AG10803 (cell line): ENCODE data around the gene CDK8.

Experiments used
- DNase-seq: peaks from one replicate; pipeline ENCODE4 v3.0.0; 2010; ENCODE audit warnings: low read depth
- H3K4me3 ChIP-seq: 2 replicates; pipeline ENCODE4 v1.5.1; 2011; ENCODE audit warnings: mild to moderate bottlenecking, low read length, control low read depth
- TF ChIP-seq, protein P1 (sequence below): conservative IDR thresholded peaks from 2 replicates; pipeline ENCODE4 v1.5.1; 2011; ENCODE audit warnings: mild to moderate bottlenecking, low read length, control low read depth, inconsistent platforms

The CDK8 gene

GRCh38 chr13:26412936-26413716 is 159.2 kb downstream of the CDK8 start:
- no peak overlapping the region for H3K4me3 ChIP-seq
- DNase-seq = no peak
- TF ChIP-seq, protein P1, sequence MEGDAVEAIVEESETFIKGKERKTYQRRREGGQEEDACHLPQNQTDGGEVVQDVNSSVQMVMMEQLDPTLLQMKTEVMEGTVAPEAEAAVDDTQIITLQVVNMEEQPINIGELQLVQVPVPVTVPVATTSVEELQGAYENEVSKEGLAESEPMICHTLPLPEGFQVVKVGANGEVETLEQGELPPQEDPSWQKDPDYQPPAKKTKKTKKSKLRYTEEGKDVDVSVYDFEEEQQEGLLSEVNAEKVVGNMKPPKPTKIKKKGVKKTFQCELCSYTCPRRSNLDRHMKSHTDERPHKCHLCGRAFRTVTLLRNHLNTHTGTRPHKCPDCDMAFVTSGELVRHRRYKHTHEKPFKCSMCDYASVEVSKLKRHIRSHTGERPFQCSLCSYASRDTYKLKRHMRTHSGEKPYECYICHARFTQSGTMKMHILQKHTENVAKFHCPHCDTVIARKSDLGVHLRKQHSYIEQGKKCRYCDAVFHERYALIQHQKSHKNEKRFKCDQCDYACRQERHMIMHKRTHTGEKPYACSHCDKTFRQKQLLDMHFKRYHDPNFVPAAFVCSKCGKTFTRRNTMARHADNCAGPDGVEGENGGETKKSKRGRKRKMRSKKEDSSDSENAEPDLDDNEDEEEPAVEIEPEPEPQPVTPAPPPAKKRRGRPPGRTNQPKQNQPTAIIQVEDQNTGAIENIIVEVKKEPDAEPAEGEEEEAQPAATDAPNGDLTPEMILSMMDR = no peak

DNA sequence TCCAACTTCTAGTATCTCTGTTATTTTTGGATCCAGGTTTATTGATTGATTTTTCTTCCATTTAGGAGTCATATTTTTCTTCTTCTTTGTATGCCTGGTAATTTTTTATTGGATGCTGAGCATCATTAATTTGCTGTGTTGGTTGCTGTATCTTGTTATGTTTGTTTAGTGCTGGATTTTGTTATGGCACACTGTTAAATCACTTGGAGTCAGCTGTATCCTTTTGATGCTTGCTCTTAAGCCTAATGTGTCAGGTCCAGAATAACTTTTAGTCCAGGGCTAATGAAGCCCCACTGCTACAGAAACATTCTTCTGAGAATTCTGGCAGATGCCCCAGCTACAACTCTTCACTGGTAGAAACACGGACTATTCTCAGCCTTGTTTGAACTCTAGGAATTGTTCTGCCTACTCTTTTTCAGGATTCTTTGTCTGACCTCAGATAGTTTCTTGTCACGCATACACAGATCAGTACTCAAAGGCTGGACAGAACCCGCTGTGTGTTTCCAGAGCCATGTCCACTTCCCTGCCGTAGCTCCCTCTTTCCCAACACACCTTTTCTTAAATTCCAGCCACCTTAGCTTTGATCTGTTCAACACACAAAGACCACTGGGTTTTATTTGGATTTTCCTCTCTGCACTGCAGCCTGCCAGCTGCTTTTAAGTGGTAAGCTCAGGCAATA is 166.5 kb downstream of the CDK8 start:
- no peak overlapping the region for H3K4me3 ChIP-seq
- TF ChIP-seq, protein P1 = no peak
- DNase-seq = peak; percentile 18

- H3K4me3 ChIP-seq = no peak overlapping the region
- no peak for DNase-seq
- TF ChIP-seq, protein P1 = no peak
Observed at GRCh38 chr13:26422036-26422435, 168.1 kb downstream of the CDK8 start.

DNA sequence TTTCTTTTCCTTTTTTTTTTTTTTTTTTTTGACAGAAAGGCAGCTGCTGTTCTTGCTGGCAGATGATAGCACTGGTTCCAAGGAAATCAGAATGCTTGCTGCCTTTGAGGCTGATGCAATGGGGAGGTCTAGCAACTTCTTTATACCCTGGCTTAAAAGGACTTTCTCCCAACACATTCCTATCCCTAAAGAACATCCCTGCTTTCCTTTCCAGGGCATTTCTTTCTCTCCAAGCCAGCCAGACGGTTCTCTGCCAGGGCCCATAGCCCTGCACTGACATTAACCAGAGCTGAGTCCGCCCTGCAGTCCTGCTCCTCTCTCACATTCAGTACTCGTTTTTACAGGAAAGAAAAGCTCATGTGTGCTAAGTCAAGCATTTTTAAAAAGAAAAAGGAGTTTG is 169.7 kb downstream of the CDK8 start:
- DNase-seq = peak; percentile 65
- TF ChIP-seq, protein P1 = no peak
- H3K4me3 ChIP-seq = no peak overlapping the region

GRCh38 chr13:26424181-26424580 is 170.3 kb downstream of the CDK8 start:
- no peak for DNase-seq
- TF ChIP-seq, protein P1 = no peak
- H3K4me3 ChIP-seq = no peak overlapping the region

DNA sequence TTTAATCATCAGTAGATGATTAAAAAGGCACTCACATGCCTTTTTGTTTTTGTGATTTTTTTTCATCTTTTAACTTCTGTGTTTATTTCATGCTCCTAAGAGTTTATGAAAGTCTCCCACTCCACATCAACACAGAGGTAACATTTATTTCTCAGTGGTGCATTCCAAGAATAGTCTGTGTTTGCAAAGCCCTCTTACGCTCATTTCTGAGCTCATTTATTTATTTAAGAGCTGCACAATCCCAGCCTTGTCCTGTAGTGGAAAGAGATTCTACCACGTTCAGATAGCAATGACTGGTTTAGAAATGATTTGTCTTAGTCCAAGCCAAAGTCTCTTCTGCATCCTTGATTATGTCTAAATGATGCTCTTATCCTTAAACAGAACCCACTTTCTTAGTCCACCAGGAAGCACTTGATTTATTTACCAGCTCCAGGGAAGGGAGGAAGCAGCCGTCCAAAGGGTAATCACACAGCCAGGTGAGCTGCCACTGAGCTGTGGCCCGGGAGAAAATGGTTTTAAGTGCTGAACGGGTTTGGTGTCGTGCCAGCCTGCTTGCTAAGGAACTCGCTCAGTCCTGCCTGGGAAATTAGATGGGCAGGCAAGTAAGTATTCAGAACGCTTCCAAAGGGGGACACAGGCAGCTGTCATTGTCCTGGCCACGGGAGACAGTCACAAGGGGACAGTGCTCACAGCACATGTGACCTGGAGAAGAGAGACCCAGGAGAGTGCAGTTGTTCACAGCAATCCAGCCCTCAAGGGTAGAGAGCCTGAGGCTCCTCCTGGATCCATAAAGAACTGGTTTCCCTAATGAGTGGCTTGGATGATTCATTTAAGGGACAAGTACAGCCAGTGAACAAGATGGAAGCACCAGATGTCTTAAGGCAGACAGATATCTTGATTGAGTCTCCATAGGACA is 171.8 kb downstream of the CDK8 start:
- no peak overlapping the region for H3K4me3 ChIP-seq
- DNase-seq = no peak
- TF ChIP-seq, protein P1 = no peak
